Brain microvascular endothelial cell (primary cell): ENCODE data around the gene WFIKKN2.

Experiments used
- DNase-seq: peaks from one replicate; pipeline ENCODE4 v3.0.0-alpha.2; 2020
- H3K27ac ChIP-seq: fragments of 250-450 bp; sonication (Bioruptor Pico); 2 replicates; pipeline ENCODE4 v1.5.1; 2020; ENCODE audit warnings: mild to moderate bottlenecking, moderate library complexity
- H3K27me3 ChIP-seq: fragments of 250-450 bp; sonication (Bioruptor Pico); replicated peaks from 2 replicates; pipeline ENCODE4 v1.5.1; 2020; ENCODE audit warnings: mild to moderate bottlenecking
- H3K36me3 ChIP-seq: fragments of 250-450 bp; sonication (Bioruptor Pico); replicated peaks from 2 replicates; pipeline ENCODE4 v1.5.1; 2020; ENCODE audit warnings: mild to moderate bottlenecking
- H3K4me3 ChIP-seq: 2 replicates; pipeline ENCODE4 v1.5.1; 2011; ENCODE audit warnings: low read depth, mild to moderate bottlenecking, control low read depth, low read length, moderate library complexity
- CTCF ChIP-seq: IDR thresholded peaks from 2 replicates; pipeline ENCODE4 v1.5.1; 2011; ENCODE audit warnings: low read depth, mild to moderate bottlenecking, moderate library complexity, low read length, control low read depth, inconsistent platforms; ENCODE audit errors: missing control alignments
- in situ Hi-C: cut with HindIII; loops from 2 replicates; pipeline ENCODE4 v1.10.0; 2017; ENCODE audit warnings: low sequenced_read_pairs, low pct_ligation_motif_present

WFIKKN2 gene

GRCh38 chr17:50835301-50836234 is at the start of gene WFIKKN2:
TSS of gene WFIKKN2 (plus strand) at chr17:50835586. CDS start at chr17:50835938, 352 bp downstream.
- Histone ChIP-seq H3K27ac (no peak within 1 kb of the TSS), H3K4me3 (peak within 1 kb of the TSS; percentile 41), H3K36me3 (no peaks in the 10 kb centered on the region), H3K27me3 (no peaks in the 10 kb centered on the region)
- no peak for DNase-seq
- no peak for TF ChIP-seq CTCF
- in situ Hi-C loops, result no loop called here

- TF ChIP-seq CTCF, result no peak
- in situ Hi-C loops, result no loop called here
- Histone ChIP-seq H3K27ac (no peak overlapping the region), H3K4me3 (no peak overlapping the region), H3K36me3 (no peaks in the 10 kb centered on the region), H3K27me3 (no peaks in the 10 kb centered on the region)
- no peak for DNase-seq
Measured at GRCh38 chr17:50785946-50786570, 49.3 kb upstream of the WFIKKN2 start.

DNA sequence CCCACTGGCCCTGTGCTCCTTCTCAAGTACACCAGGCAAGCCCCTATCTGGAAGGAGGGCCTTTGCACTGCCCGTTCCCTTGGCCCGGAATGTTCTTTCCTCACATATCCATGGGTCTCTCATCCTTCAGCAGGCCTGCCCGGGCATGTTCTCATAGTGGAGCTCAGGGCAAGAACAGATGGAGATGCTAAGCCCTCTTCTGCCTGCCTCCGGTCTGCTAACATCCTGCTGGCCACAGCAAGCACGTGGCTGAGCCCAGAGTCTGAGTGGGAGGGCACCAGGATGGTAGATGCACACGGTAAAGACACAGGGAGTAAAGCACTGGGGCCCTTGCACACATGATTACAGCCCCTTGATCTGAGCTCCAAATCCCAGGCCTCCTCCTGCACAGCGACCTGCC is 48.3 kb upstream of the WFIKKN2 start:
- Histone ChIP-seq H3K27ac (no peak overlapping the region), H3K4me3 (no peak overlapping the region), H3K27me3 (no peaks in the 10 kb centered on the region), H3K36me3 (no peaks in the 10 kb centered on the region)
- TF ChIP-seq CTCF, result no peak
- in situ Hi-C loops, result no loop called here
- DNase-seq, result no peak

- no peak for DNase-seq
- Histone ChIP-seq H3K36me3 (no peaks in the 10 kb centered on the region), H3K27me3 (no peaks in the 10 kb centered on the region), H3K4me3 (no peak overlapping the region), H3K27ac (no peak overlapping the region)
- TF ChIP-seq CTCF, result no peak
- in situ Hi-C loops, result no loop called here
Measured at GRCh38 chr17:50790618-50791017, 44.8 kb upstream of the WFIKKN2 start.

GRCh38 chr17:50792132-50792531 is 43.3 kb upstream of the WFIKKN2 start:
- no peaks in the 10 kb centered on the region for H3K27me3 ChIP-seq
- no peak overlapping the region for H3K27ac ChIP-seq
- in situ Hi-C loops, result no loop called here
- no peak overlapping the region for H3K4me3 ChIP-seq
- no peak for TF ChIP-seq CTCF
- DNase-seq, result no peak
- H3K36me3 ChIP-seq, result no peaks in the 10 kb centered on the region
